Measurements from ENCODE around the gene ZNF497. TPM values are rescaled to one million over a fixed set of nuclear protein-coding genes. Genes with fewer than 3 reads are reported as not detected.

The ZNF497 gene
- total and polyA plus RNA-seq, 2 of the 13 experiments (the other 11 are each of a cell fraction or from before 2014, with no cell fraction given): 1.5 to 1.9 TPM

GRCh38 chr19:58326914-58327726 is 35.4 kb downstream of the ZNF497 start, which contains the start of gene ZSCAN22 (continued):
- TF ChIP-seq ZBTB39 (CRISPR knock-in tag; IDR thresholded peaks at IDR 0.05) (peak; percentile 88; the same call in 1 of the 2 replicates), TOE1 (CRISPR knock-in tag; IDR thresholded peaks at IDR 0.05) (no peak; the same call in 1 of the 2 replicates), KDM1A (CRISPR knock-in tag; IDR thresholded peaks at IDR 0.05) (no peak), ZNF841 (CRISPR knock-in tag; IDR thresholded peaks at IDR 0.05; ENCODE audit: borderline replicate concordance) (no peak; the same call in 1 of the 2 replicates), SMARCC2 (IDR thresholded peaks at IDR 0.05) (no peak), AHR (CRISPR knock-in tag; IDR thresholded peaks at IDR 0.05) (no peak), CSRNP1 (CRISPR knock-in tag; IDR thresholded peaks at IDR 0.05) (peak; percentile 66; the same call in 1 of the 2 replicates), ZNF136 (CRISPR knock-in tag; IDR thresholded peaks at IDR 0.05; ENCODE audit: low read depth) (0 out of 2 replicates have a peak, but pooled peaks have one; percentile 46), TOPORS (CRISPR knock-in tag; IDR thresholded peaks at IDR 0.05) (peak; percentile 27; the same call in 1 of the 2 replicates), HMGXB4 (CRISPR knock-in tag; IDR thresholded peaks at IDR 0.05; ENCODE audit: borderline replicate concordance in 1 of 2, low read depth in 1 of 2) (peak; percentile 80 to 90), RFX5 (IDR thresholded peaks at IDR 0.05; ENCODE audit: low read depth, low read length) (peak; percentile 65; the same call in 1 of the 2 replicates)
- TF ChIP-seq, protein P1, sequence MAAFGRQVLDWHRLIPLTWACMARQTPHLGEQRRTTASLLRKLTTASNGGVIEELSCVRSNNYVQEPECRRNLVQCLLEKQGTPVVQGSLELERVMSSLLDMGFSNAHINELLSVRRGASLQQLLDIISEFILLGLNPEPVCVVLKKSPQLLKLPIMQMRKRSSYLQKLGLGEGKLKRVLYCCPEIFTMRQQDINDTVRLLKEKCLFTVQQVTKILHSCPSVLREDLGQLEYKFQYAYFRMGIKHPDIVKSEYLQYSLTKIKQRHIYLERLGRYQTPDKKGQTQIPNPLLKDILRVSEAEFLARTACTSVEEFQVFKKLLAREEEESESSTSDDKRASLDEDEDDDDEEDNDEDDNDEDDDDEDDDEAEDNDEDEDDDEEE (CRISPR knock-in tag; IDR thresholded peaks at IDR 0.05): 0 out of 2 replicates have a peak, but pooled peaks have one; percentile 13
- TF ChIP-seq, protein P2, sequence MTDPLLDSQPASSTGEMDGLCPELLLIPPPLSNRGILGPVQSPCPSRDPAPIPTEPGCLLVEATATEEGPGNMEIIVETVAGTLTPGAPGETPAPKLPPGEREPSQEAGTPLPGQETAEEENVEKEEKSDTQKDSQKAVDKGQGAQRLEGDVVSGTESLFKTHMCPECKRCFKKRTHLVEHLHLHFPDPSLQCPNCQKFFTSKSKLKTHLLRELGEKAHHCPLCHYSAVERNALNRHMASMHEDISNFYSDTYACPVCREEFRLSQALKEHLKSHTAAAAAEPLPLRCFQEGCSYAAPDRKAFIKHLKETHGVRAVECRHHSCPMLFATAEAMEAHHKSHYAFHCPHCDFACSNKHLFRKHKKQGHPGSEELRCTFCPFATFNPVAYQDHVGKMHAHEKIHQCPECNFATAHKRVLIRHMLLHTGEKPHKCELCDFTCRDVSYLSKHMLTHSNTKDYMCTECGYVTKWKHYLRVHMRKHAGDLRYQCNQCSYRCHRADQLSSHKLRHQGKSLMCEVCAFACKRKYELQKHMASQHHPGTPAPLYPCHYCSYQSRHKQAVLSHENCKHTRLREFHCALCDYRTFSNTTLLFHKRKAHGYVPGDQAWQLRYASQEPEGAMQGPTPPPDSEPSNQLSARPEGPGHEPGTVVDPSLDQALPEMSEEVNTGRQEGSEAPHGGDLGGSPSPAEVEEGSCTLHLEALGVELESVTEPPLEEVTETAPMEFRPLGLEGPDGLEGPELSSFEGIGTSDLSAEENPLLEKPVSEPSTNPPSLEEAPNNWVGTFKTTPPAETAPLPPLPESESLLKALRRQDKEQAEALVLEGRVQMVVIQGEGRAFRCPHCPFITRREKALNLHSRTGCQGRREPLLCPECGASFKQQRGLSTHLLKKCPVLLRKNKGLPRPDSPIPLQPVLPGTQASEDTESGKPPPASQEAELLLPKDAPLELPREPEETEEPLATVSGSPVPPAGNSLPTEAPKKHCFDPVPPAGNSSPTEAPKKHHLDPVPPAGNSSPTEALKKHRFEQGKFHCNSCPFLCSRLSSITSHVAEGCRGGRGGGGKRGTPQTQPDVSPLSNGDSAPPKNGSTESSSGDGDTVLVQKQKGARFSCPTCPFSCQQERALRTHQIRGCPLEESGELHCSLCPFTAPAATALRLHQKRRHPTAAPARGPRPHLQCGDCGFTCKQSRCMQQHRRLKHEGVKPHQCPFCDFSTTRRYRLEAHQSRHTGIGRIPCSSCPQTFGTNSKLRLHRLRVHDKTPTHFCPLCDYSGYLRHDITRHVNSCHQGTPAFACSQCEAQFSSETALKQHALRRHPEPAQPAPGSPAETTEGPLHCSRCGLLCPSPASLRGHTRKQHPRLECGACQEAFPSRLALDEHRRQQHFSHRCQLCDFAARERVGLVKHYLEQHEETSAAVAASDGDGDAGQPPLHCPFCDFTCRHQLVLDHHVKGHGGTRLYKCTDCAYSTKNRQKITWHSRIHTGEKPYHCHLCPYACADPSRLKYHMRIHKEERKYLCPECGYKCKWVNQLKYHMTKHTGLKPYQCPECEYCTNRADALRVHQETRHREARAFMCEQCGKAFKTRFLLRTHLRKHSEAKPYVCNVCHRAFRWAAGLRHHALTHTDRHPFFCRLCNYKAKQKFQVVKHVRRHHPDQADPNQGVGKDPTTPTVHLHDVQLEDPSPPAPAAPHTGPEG (CRISPR knock-in tag; IDR thresholded peaks at IDR 0.05): peak; percentile 90
